HUES6 (cell line): ENCODE data around the gene FSTL4.

Experiments
- H3K27ac ChIP-seq: 2 replicates; pipeline ENCODE4 v1.7.0; 2013; ENCODE audit warnings: low read depth, mild to moderate bottlenecking, low read length, inconsistent platforms
- H3K27me3 ChIP-seq: 2 replicates; pipeline ENCODE4 v1.6.1; 2013; ENCODE audit warnings: low read length; ENCODE audit not compliant: control insufficient read depth, insufficient read depth
- H3K36me3 ChIP-seq: 2 replicates; pipeline ENCODE4 v1.6.1; 2013; ENCODE audit warnings: low read length; ENCODE audit not compliant: control insufficient read depth, insufficient read depth
- H3K4me1 ChIP-seq: 2 replicates; pipeline ENCODE4 v1.6.1; 2013; ENCODE audit warnings: low read length; ENCODE audit not compliant: control insufficient read depth, insufficient read depth
- H3K4me3 ChIP-seq: 2 replicates; pipeline ENCODE4 v1.5.1; 2013; ENCODE audit warnings: low read depth, low read length
- H3K9ac ChIP-seq: one replicate; pipeline ENCODE4 v1.6.1; 2013; ENCODE audit warnings: mild to moderate bottlenecking, low read length
- H3K9me3 ChIP-seq: 2 replicates; pipeline ENCODE4 v1.6.1; 2013; ENCODE audit warnings: low read depth, low read length; ENCODE audit not compliant: control insufficient read depth, insufficient read depth

The FSTL4 gene

DNA sequence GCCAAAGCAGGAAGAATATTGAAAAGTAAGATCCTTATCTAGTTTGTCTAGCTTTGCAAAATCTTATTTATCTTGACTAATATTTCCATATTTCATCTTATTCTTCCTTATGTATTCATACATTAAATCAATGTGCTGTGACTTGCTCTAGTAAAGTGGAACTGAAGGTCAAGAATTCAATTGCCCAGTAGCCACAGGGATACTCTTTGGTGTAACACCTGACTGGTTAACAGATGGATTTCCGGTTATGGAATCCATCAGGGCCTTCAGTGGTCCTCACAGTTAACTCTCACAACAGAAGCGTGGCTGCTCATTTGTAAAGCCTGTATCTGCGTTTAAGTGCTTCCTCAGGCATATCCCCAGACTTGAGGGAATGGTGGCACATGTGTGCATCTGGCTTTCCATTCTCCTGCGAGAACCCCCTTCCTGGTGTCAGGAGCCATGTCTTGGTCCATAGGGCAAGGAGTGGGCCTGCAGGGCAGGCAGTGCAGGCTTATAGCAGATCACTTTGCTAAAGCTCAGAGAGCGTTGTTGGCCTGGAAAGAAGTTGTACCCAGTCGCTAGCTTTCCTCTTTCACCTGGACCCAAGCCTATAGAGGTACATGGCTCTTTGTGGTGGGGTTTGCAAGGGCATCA is 461.3 kb downstream of the FSTL4 start:
- Histone ChIP-seq H3K4me1 (peaks cover 5% of the 10 kb centered on the region), H3K27ac (no peak overlapping the region), H3K9me3 (no peaks in the 10 kb centered on the region), H3K27me3 (no peaks in the 10 kb centered on the region), H3K36me3 (no peaks in the 10 kb centered on the region), H3K4me3 (no peak overlapping the region), H3K9ac (no peak overlapping the region)

DNA sequence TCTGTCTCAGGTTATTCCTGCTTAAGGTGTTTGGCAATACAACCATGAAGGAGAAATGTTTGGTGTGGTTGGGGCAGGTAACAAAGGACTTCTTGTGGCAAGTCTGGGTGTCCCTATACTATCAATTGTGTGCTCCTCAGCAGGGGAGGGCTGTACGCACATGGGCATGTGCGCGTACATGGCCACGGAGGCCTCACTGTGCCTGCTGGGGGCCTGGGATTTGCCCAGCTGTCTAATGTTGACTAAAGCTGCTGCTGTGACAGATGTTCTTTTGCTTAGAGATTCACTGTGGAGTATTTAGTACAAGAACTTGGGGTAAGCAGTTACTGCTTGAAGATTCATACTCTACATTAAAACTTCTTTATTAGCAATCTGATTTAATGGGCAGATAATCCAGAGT is 463.0 kb downstream of the FSTL4 start:
- Histone ChIP-seq H3K36me3 (no peaks in the 10 kb centered on the region), H3K27me3 (no peaks in the 10 kb centered on the region), H3K27ac (no peak overlapping the region), H3K9ac (no peak overlapping the region), H3K4me1 (peaks cover 5% of the 10 kb centered on the region), H3K4me3 (no peak overlapping the region), H3K9me3 (0 out of 2 replicates have a peak, but pooled peaks cover 4% of the 10 kb centered on the region)

DNA sequence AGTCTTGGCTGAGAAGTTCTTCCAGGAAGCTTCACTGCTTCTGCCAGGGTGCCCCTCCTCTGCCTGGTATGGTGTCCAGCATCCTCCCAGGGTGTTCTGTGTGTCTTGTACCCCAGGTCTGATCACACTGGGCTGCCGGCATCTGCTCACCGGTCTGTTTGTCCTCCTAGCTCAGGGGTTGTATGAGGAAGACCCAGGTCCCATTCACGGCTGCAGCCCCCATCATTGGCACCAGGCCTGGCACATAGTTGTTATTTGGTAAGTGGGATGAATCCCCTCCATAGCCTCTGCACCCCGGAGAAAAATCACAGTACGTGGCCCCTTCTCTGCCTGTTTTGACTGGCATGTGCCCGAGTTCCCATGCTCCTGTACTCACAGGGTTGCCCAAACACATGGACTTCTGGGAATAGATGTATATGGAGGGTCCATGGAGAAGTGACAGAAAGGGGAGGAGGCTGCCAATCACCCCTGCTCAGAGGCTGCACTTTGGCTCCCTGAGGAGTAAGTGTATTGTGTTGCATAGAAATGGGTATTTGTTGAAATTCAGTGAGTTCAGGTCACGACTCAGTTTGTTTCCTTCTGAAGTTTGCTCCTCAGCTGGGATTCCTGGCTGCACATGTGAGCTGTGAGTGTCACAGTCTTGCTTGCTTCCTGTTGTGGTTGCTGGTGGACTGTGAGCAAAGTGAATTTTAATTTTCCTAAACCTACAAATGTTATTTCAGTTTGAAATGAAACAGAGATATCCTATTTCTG is 464.4 kb downstream of the FSTL4 start:
- H3K36me3 ChIP-seq, result no peaks in the 10 kb centered on the region
- H3K4me1 ChIP-seq, result peaks cover 5% of the 10 kb centered on the region
- no peak overlapping the region for H3K27ac ChIP-seq
- H3K9me3 ChIP-seq, result peaks cover 12% of the 10 kb centered on the region
- no peaks in the 10 kb centered on the region for H3K27me3 ChIP-seq
- no peak overlapping the region for H3K9ac ChIP-seq
- no peak overlapping the region for H3K4me3 ChIP-seq

DNA sequence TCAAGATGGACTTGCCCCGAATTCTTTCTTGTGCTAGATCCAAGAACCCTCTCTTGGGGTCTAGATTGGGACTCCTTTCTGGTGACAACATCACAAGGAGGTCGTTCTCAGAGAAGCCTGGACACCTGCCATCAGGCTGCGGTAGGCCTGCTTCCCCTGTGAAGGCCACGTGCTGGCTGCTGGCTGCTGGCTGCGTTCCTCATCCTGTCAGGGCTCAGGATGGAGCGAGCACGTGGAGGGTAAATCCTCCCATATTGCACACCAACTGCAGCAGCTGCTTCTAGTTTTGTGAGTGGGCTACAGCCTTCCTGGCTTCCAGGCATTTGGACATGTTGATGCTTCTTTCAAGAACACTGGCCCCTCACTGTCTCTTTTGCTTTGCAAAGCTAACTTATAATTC is 464.9 kb downstream of the FSTL4 start:
- Histone ChIP-seq H3K4me1 (peaks cover 5% of the 10 kb centered on the region), H3K36me3 (no peaks in the 10 kb centered on the region), H3K27me3 (no peaks in the 10 kb centered on the region), H3K27ac (no peak overlapping the region), H3K4me3 (no peak overlapping the region), H3K9ac (no peak overlapping the region), H3K9me3 (peaks cover 12% of the 10 kb centered on the region)
